ENCODE measurements around the gene PCDHA1.

DNA sequence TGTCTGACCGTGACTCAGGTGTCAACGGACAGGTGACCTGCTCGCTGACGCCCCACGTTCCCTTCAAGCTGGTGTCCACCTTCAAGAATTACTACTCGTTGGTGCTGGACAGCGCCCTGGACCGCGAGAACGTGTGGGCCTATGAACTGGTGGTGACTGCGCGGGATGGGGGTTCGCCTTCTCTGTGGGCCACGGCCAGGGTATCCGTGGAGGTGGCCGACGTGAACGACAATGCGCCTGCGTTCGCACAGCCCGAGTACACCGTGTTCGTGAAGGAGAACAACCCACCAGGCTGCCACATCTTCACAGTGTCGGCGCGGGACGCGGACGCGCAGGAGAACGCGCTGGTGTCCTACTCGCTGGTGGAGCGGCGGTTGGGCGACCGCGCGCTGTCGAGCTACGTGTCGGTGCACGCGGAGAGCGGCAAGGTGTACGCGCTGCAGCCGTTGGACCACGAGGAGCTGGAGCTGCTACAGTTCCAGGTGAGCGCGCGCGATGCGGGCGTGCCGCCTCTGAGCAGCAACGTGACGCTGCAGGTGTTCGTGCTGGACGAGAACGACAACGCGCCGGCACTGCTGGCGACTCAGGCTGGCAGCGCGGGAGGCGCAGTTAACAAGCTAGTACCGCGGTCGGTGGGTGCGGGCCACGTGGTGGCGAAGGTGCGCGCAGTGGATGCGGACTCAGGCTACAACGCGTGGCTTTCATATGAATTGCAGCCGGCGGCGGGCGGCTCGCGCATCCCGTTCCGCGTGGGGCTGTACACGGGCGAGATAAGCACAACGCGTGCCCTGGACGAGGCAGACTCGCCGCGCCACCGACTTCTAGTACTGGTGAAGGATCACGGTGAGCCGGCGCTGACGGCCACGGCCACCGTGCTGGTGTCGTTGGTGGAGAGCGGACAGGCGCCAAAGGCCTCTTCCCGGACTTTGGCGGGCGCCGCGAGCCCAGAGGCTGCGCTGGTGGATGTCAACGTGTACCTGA is 84.6 kb downstream of the PCDHA1 start:
- TF ChIP-seq POLR2A (IDR thresholded peaks at IDR 0.05), result no peak
- TF ChIP-seq, protein P1, sequence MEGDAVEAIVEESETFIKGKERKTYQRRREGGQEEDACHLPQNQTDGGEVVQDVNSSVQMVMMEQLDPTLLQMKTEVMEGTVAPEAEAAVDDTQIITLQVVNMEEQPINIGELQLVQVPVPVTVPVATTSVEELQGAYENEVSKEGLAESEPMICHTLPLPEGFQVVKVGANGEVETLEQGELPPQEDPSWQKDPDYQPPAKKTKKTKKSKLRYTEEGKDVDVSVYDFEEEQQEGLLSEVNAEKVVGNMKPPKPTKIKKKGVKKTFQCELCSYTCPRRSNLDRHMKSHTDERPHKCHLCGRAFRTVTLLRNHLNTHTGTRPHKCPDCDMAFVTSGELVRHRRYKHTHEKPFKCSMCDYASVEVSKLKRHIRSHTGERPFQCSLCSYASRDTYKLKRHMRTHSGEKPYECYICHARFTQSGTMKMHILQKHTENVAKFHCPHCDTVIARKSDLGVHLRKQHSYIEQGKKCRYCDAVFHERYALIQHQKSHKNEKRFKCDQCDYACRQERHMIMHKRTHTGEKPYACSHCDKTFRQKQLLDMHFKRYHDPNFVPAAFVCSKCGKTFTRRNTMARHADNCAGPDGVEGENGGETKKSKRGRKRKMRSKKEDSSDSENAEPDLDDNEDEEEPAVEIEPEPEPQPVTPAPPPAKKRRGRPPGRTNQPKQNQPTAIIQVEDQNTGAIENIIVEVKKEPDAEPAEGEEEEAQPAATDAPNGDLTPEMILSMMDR (IDR thresholded peaks at IDR 0.05 in 4 of 5, conservative IDR thresholded peaks at IDR 0.05 in 1 of 5), result no peak

Measured in gastrocnemius medialis (tissue), 4 donors.